B cell (primary cell): ENCODE data around the gene ST6GALNAC3. TPM values are rescaled to one million over a fixed set of nuclear protein-coding genes. Genes with fewer than 3 reads are reported as not detected.

Experiments used
- ATAC-seq: fragments of 200-7000 bp; cut with Tn5 transposase; one replicate; pipeline ENCODE4 v1.10.0; 2021; ENCODE audit warnings: low read depth, mild to moderate bottlenecking, moderate number of reproducible peaks, moderate library complexity
- CTCF ChIA-PET: fragments of 350-600 bp; sonication (Branson Sonifier 250); formaldehyde crosslinking; loops from one replicate; lab custom pipeline; 2021; ENCODE audit warnings: antibody characterized with exemption, inconsistent platforms; lab: Charles Lee
- POLR2A ChIA-PET: fragments of 350-600 bp; sonication (Branson Sonifier 250); formaldehyde crosslinking; loops from one replicate; lab custom pipeline; 2021; ENCODE audit warnings: antibody characterized with exemption; lab: Charles Lee
- DNase-seq: peaks from one replicate; pipeline ENCODE4 v3.0.0; 2013
- H2AFZ ChIP-seq: 2 replicates; pipeline ENCODE4 v1.6.1; 2012; ENCODE audit warnings: mild to moderate bottlenecking, low read depth, low read length; ENCODE audit not compliant: insufficient read depth, poor library complexity, severe bottlenecking
- H3K27ac ChIP-seq, 2 donors: 1 replicate in 1 of 2; 2 replicates in 1 of 2; pipeline ENCODE4 v1.5.1; 2012 to 2013; ENCODE audit warnings: low read length in 2 of 2, mild to moderate bottlenecking in 2 of 2, moderate library complexity in 1 of 2
- H3K27me3 ChIP-seq, 4 experiments: fragments of 200-600 bp in 1 of 4; sonication (generic) in 1 of 4; replicated peaks in 1 of 4; 1 replicate in 2 of 4; 2 replicates in 2 of 4; pipeline versions ENCODE4 v1.6.1 to v1.7.0; 2013 to 2016; ENCODE audit warnings: low read length in 3 of 4, mild to moderate bottlenecking in 2 of 4, mixed read lengths in 1 of 4, moderate library complexity in 1 of 4; ENCODE audit not compliant: insufficient read depth in 4 of 4, control insufficient read depth in 3 of 4; ENCODE audit errors: control extremely low read depth in 1 of 4
- H3K36me3 ChIP-seq, 2 experiments: replicated peaks in 1 of 2; 1 replicate in 1 of 2; 2 replicates in 1 of 2; pipeline versions ENCODE4 v1.6.1 to v1.7.1; 2013; ENCODE audit warnings: low read length in 1 of 2; ENCODE audit not compliant: insufficient read depth in 2 of 2, control insufficient read depth in 1 of 2; ENCODE audit errors: control extremely low read depth in 1 of 2, extremely low read depth in 1 of 2
- H3K4me1 ChIP-seq, 2 donors: fragments of 200-600 bp in 1 of 2; sonication (generic) in 1 of 2; 1 replicate in 1 of 2; 2 replicates in 1 of 2; pipeline versions ENCODE4 v1.5.1 to v1.6.1; 2013 to 2017; ENCODE audit warnings: low read length in 2 of 2; ENCODE audit not compliant: control insufficient read depth in 2 of 2, insufficient read depth in 2 of 2
- H3K4me2 ChIP-seq: replicated peaks from 2 replicates; pipeline ENCODE3; 2012; ENCODE audit warnings: mild to moderate bottlenecking, low read depth, low read length; ENCODE audit not compliant: poor library complexity, severe bottlenecking
- H3K4me3 ChIP-seq, 5 experiments: fragments of 200-600 bp in 1 of 5; sonication (generic) in 1 of 5; 1 replicate in 3 of 5; 2 replicates in 2 of 5; pipeline versions ENCODE4 v1.5.1 to v1.7.0; 2011 to 2016; ENCODE audit warnings: low read length in 4 of 5, mild to moderate bottlenecking in 4 of 5, low read depth in 2 of 5, control low read depth in 1 of 5, moderate library complexity in 1 of 5; ENCODE audit not compliant: insufficient read depth in 1 of 5; ENCODE audit errors: control extremely low read depth in 1 of 5, extremely low read depth in 1 of 5
- H3K79me2 ChIP-seq: fragments of 200-600 bp; sonication (generic); one replicate; pipeline ENCODE4 v1.6.0; 2016; ENCODE audit warnings: low read length; ENCODE audit not compliant: control insufficient read depth, insufficient read depth
- H3K9ac ChIP-seq: fragments of 200-600 bp; sonication (generic); 2 replicates; pipeline ENCODE4 v1.6.1; 2017; ENCODE audit warnings: mild to moderate bottlenecking, low read length, moderate library complexity
- H3K9me3 ChIP-seq, 3 donors: one replicate each; pipeline versions ENCODE4 v1.6.1 to v1.7.1; 2013; ENCODE audit warnings: low read length in 2 of 3; ENCODE audit not compliant: control insufficient read depth in 2 of 3, insufficient read depth in 1 of 3; ENCODE audit errors: control extremely low read depth in 1 of 3
- H4K20me1 ChIP-seq: 2 replicates; pipeline ENCODE4 v1.6.0; 2012; ENCODE audit warnings: mild to moderate bottlenecking, low read length; ENCODE audit not compliant: insufficient read depth, control insufficient read depth, poor library complexity, severe bottlenecking
- H3K27ac Mint-ChIP-seq: one replicate; pipeline ENCODE4 v1.8.0; 2021; ENCODE audit warnings: mixed read lengths
- H3K27me3 Mint-ChIP-seq: one replicate; pipeline ENCODE4 v1.8.0; 2021; ENCODE audit warnings: mixed read lengths
- H3K4me1 Mint-ChIP-seq: one replicate; pipeline ENCODE4 v1.8.0; 2021; ENCODE audit warnings: mixed read lengths
- H3K4me3 Mint-ChIP-seq: one replicate; pipeline ENCODE4 v1.8.0; 2021; ENCODE audit warnings: mixed read lengths
- H3K9me3 Mint-ChIP-seq: one replicate; pipeline ENCODE4 v1.8.0; 2022; ENCODE audit warnings: mixed read lengths; ENCODE audit not compliant: insufficient read depth
- CTCF ChIP-seq: fragments of 200-600 bp; IDR thresholded peaks from one replicate; pipeline ENCODE4 v1.8.0; 2022; ENCODE audit warnings: antibody characterized with exemption, mild to moderate bottlenecking
- EZH2 ChIP-seq: IDR thresholded peaks from 2 replicates; pipeline ENCODE4 v1.6.1; 2012; ENCODE audit warnings: borderline replicate concordance, low read depth, mild to moderate bottlenecking, moderate library complexity, low read length; ENCODE audit not compliant: insufficient read depth, poor library complexity, severe bottlenecking
- WGBS: methylation state at CpG from one replicate; pipeline ENCODE4 v1.1.5; 2013; ENCODE audit warnings: missing lambda C conversion rate; ENCODE audit not compliant: insufficient coverage; 5-methylcytosine and 5-hydroxymethylcytosine counted together
- intact Hi-C: fragments of 100-400 bp; cut with micrococcal nuclease; formaldehyde crosslinking; loops from one replicate; pipeline ENCODE4 v1.10.0; 2022
- polyA plus RNA-seq: library from polyadenylated mRNA; depleted of rRNA; stranded (reverse); fragments of >200 nt; gene quantifications from 2 replicates; pipeline ENCODE4 v1.2.3, GENCODE V29; 2012
- total RNA-seq, 2 donors: library from RNA; stranded (reverse); fragments of 120-200 nt in 1 of 2; gene quantifications; 1 replicate in 1 of 2; 2 replicates in 1 of 2; pipeline versions ENCODE4 v1.2.3 to v1.2.4, GENCODE V29; 2013 to 2022

The ST6GALNAC3 gene
- total and polyA plus RNA-seq, 2 donors (not counting 1 experiment from before 2014, with no cell fraction given) = 3.0 to 17.3 TPM

GRCh38 chr1:76292418-76293184, 218.1 kb downstream of the ST6GALNAC3 start:
- no peak for TF ChIP-seq CTCF
- no peak for TF ChIP-seq EZH2
- no peak overlapping the region for H3K4me3 Mint-ChIP-seq

GRCh38 chr1:76293831-76294230, 219.3 kb downstream of the ST6GALNAC3 start:
- no peaks in the 10 kb centered on the region for H3K79me2 ChIP-seq
- POLR2A ChIA-PET = interaction anchor here (0.9 kb wide), 1 partner anchor 75 kb away, joined by 3 read pairs; no protein-coding TSS in a partner anchor
- no peaks in the 10 kb centered on the region for H3K27me3 Mint-ChIP-seq
- H3K9me3 Mint-ChIP-seq = no peaks in the 10 kb centered on the region
- ATAC-seq (no peak), DNase-seq (no peak)
- peak overlapping the region; percentile 27 for H3K27ac Mint-ChIP-seq
- no peaks in the 10 kb centered on the region for H3K9me3 ChIP-seq
- WGBS = 80% methylated on average over 2 of the region's 4 CpGs
- intact Hi-C loops = loop anchor here (2.0 kb wide), 1 partner anchor 75 kb away; no protein-coding TSS in a partner anchor
- H3K27me3 ChIP-seq = no peaks in the 10 kb centered on the region
- no peak overlapping the region for H3K4me3 ChIP-seq
- peak overlapping the region; percentile 43 to 69 for H3K27ac ChIP-seq
- H3K4me2 ChIP-seq = peak overlapping the region; percentile 53
- H2AFZ ChIP-seq = no peak overlapping the region
- H3K9ac ChIP-seq = no peak overlapping the region
- TF ChIP-seq EZH2 (no peak), CTCF (no peak)
- H3K4me1 Mint-ChIP-seq = peaks cover 47% of the 10 kb centered on the region
- H3K4me3 Mint-ChIP-seq = no peak overlapping the region
- no peaks in the 10 kb centered on the region for H4K20me1 ChIP-seq
- no peaks in the 10 kb centered on the region for H3K36me3 ChIP-seq
- peaks cover 10 to 52% of the 10 kb centered on the region in 2 donors for H3K4me1 ChIP-seq
- CTCF ChIA-PET = interaction anchor here (1.8 kb wide), 1 partner anchor 140 kb away, joined by 8 read pairs; no protein-coding TSS in a partner anchor

More at GRCh38 chr1:76292418-76293184, 218.1 kb downstream of the ST6GALNAC3 start:
- ChIA-PET CTCF (interaction anchor here (1.8 kb wide), 1 partner anchor 138 kb away, joined by 8 read pairs; no protein-coding TSS in a partner anchor), POLR2A (no interaction called here)
- Histone ChIP-seq H3K9me3 (no peaks in the 10 kb centered on the region), H3K27ac (peak overlapping the region in 1 of 2 donors; percentile 69), H3K4me1 (peaks cover 10 to 52% of the 10 kb centered on the region in 2 donors), H3K9ac (no peak overlapping the region), H3K4me3 (no peak overlapping the region), H2AFZ (peak overlapping the region; percentile 15), H4K20me1 (no peaks in the 10 kb centered on the region), H3K4me2 (peak overlapping the region; percentile 38), H3K27me3 (no peaks in the 10 kb centered on the region), H3K79me2 (no peaks in the 10 kb centered on the region), H3K36me3 (no peaks in the 10 kb centered on the region)
- DNase-seq (no peak), ATAC-seq (no peak)
- intact Hi-C loops = no loop called here
- Mint-ChIP-seq H3K27me3 (no peaks in the 10 kb centered on the region), H3K27ac (peak overlapping the region; percentile 51), H3K9me3 (no peaks in the 10 kb centered on the region), H3K4me1 (peaks cover 47% of the 10 kb centered on the region)
- WGBS = 65% methylated on average over 2 of the region's 2 CpGs
